T-helper 1 cell treated with Interleukin-12 subunit alpha and Interleukin-12 subunit beta and Interleukin-4 antibody, amounts not matched to agents 30 μg/mL and 1 μg/mL, for 36 hours (primary cell): ENCODE measurements around the gene C13orf46.
"Not testable (repeated sequence)": the region's sequence is repeated elsewhere in the genome, so short reads cannot be mapped to it uniquely, and the experiment has no call there.

Source experiments
- H3K27ac Mint-ChIP-seq: one replicate; pipeline ENCODE4 v1.8.0; 2021; ENCODE audit warnings: mild to moderate bottlenecking, mixed read lengths
- H3K27me3 Mint-ChIP-seq: one replicate; pipeline ENCODE4 v1.8.0; 2021; ENCODE audit warnings: low read depth, mixed read lengths
- H3K36me3 Mint-ChIP-seq: one replicate; pipeline ENCODE4 v1.8.0; 2021; ENCODE audit warnings: low read depth, mixed read lengths
- H3K4me1 Mint-ChIP-seq: one replicate; pipeline ENCODE4 v1.8.0; 2021; ENCODE audit warnings: low read depth, mixed read lengths
- H3K4me3 Mint-ChIP-seq: one replicate; pipeline ENCODE4 v1.8.0; 2021; ENCODE audit warnings: mild to moderate bottlenecking, moderate library complexity, mixed read lengths
- H3K9me3 Mint-ChIP-seq: one replicate; pipeline ENCODE4 v1.8.0; 2021; ENCODE audit warnings: mixed read lengths

C13orf46 gene

DNA sequence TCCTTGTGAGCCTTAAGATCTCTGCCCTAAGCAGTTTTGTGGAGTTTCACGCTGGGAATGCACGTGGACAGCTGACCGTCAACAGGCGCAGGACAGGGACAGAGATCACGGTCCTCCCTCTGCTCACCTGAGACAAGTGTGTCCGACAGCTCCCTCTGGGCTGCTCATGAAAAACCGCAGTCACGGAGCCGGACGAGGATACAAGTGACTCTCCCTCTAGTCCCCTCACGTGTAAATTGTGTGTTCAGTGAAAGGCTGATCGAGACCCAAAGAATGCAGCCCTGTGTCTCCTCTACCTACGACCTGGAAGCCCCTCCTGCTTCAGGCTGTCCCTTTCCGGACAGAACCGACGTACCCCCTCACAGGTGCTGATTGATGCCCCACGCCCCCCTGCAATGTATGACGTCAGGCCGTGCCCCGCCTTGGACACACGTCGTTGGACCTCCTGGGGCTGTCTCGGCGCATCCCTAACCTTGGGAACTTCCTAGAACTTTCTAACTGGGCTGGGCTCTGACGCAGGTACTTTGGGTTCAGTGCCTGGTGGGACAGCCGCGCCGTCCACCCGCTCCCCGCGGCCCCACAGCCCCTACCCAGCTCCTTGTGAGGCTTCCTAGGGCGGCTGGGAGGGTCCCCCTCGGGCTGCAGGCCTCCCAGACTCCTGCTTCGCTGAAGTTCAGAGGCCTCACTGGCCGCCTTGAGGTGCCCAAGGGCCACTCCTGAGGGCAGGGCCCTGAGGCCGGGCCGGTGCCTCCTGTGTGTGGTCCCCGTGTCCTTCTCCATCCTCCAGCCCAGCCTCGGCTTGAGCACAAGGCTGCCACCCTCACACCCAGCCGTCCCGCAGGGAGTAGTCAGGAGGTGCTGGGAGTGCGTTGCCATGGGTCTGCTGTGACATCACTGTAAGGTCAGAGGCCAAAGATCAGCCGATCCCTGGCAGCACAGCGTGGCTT lies at the start of gene C13orf46:
TSS of gene C13orf46 (minus strand) at position 859 of the 947 bp plus-strand sequence. CDS start at position 780, 79 bp downstream.
- H3K9me3 Mint-ChIP-seq: no peaks in the 10 kb centered on the region
- H3K27ac Mint-ChIP-seq: no peak within 1 kb of the TSS
- no peaks in the 10 kb centered on the region for H3K4me1 Mint-ChIP-seq
- peaks cover 16% of the 10 kb centered on the region for H3K36me3 Mint-ChIP-seq
- no peak within 1 kb of the TSS for H3K4me3 Mint-ChIP-seq
- no peaks in the 10 kb centered on the region for H3K27me3 Mint-ChIP-seq

DNA sequence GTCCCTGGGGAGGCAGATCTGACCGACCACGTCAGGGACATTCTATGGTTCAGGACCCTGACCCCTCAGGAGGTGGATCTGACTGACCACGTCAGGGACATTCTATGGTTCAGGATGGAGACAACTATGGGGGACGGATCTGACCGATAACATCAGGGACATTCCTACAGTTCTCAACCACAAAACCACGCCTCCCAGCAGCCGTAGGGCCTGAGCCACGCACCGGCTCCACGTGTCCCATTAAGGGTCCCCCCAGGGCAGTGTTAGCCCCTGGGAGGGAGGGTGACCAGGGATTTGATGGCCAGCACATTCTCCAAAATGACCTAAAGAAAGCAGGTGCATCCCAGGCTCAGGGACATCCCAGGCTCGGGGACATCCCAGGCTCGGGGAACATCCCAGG lies 49.0 kb upstream of the C13orf46 start:
- H3K4me1 Mint-ChIP-seq: no peaks in the 10 kb centered on the region
- peaks cover 27% of the 10 kb centered on the region for H3K36me3 Mint-ChIP-seq
- no peaks in the 10 kb centered on the region for H3K9me3 Mint-ChIP-seq
- no peak overlapping the region for H3K4me3 Mint-ChIP-seq
- no peak overlapping the region for H3K27ac Mint-ChIP-seq
- no peaks in the 10 kb centered on the region for H3K27me3 Mint-ChIP-seq

DNA sequence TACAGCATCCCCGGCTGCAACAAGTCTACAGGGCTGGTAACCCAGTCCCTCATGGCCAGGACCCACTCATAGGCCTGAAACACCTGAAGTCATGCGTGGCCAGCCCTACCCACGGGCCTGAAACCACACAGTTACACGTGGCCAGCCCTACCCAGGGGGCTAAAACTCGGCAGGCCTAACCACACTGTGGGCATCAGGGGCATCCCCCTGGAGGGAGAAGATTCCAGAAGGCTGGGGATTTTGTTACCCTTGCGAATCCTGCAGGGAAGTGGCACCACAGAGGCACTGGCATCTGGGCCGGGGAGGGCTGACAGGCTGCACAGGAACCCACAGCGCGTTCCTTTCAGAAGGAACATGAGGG lies 48.4 kb upstream of the C13orf46 start:
- H3K36me3 Mint-ChIP-seq: peaks cover 27% of the 10 kb centered on the region
- no peaks in the 10 kb centered on the region for H3K9me3 Mint-ChIP-seq
- no peaks in the 10 kb centered on the region for H3K4me1 Mint-ChIP-seq
- no peak overlapping the region for H3K4me3 Mint-ChIP-seq
- no peak overlapping the region for H3K27ac Mint-ChIP-seq
- H3K27me3 Mint-ChIP-seq: no peaks in the 10 kb centered on the region

DNA sequence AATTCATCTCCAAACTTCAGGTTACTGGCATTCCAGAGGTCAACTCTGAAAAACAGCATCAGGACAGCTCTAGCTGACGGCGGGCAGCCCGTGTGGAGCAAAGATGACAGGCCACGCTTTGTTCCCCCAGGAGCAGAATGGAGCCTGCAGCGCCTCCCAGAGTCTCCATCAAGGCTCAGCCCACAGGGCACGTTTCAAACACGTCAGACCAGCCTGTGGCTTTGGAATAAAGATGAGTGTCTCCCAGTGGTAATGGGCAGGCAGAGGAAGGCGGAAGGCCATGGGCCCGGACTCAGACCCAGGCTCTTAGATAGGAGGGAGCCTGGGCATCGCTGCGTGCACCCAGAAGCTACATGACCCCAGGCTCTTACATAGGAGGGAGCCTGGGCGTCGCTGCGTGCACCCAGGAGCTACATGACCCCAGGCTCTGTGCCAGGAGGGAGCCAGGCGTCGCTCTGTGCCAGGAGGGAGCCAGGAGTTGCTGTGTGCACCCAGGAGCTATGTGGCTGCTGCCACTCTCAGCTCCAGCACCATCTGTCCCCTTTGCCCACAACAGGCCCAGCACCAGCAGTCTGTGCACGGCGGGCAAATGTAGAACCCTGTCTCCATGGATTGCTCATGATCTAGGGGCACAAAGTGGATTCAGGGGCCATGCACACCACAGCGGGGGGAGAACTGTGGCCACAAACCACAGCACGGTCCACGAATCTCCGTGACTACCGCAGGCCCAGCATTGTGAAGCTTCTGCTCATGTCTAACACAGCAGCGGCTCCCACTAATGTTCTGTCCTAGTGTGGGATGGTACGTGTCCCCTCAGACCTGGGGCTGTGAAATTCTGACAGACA lies 47.8 kb upstream of the C13orf46 start:
- Mint-ChIP-seq H3K27ac (no peak overlapping the region), H3K4me1 (no peaks in the 10 kb centered on the region), H3K36me3 (peaks cover 27% of the 10 kb centered on the region), H3K9me3 (no peaks in the 10 kb centered on the region), H3K27me3 (no peaks in the 10 kb centered on the region), H3K4me3 (no peak overlapping the region)

DNA sequence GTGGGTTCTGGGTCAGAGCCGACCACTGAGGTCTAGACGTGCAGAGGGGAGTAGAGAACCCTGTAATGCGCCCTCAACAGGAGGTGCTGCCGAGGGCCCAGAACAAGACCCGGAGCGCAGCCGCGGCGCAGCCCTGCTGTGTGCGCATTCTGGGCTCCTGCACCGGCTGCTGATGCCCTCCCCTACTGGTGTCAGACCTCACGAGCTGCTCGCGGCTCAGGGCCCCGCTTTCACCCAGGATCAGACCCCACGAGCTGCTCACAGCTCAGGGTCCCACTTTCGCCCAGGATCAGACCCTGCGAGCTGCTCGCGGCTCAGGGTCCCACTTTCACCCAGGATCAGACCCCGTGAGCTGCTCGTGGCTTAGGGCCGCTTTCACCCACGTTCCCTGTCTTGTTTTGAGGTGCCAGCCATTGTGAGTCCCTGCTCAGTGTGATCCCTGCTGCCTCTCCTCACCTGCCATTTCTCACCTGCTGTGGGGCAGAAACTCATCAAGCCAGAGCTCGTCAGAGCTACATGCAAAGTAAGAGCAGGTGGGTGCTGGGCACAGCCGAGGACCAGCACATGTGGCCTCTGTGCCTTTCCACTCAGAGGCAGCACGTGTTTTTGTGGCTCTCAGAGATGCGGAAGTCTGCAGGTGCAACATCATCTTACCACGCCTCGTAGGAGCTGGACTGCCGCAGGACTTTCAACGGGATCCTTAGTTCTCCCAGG lies 47.0 kb upstream of the C13orf46 start:
- Mint-ChIP-seq H3K4me3 (no peak overlapping the region), H3K4me1 (no peaks in the 10 kb centered on the region), H3K36me3 (peaks cover 32% of the 10 kb centered on the region), H3K27ac (no peak overlapping the region), H3K27me3 (no peaks in the 10 kb centered on the region), H3K9me3 (no peaks in the 10 kb centered on the region)

DNA sequence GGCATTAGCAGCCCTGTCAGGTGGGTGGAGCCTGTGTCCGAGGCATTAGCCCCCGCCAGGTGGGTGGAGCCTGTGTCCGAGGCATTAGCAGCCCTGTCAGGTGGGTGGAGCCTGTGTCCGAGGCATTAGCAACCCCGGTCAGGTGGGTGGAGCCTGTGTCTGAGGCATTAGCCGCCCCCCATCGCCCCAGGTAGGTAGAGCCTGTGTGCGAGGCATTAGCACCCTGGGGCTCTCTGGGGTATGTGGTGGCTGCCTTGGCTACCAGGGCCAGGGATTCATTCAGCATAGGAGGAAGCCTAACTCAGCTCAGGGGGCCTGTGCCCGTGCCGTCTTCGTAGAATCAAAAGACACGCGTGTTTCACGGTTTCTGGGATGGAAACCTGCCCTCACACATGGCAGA lies 46.3 kb upstream of the C13orf46 start:
- peaks cover 29% of the 10 kb centered on the region for H3K36me3 Mint-ChIP-seq
- not testable (repeated sequence) for H3K9me3 Mint-ChIP-seq, H3K4me1 Mint-ChIP-seq, H3K27me3 Mint-ChIP-seq, H3K27ac Mint-ChIP-seq, H3K4me3 Mint-ChIP-seq

DNA sequence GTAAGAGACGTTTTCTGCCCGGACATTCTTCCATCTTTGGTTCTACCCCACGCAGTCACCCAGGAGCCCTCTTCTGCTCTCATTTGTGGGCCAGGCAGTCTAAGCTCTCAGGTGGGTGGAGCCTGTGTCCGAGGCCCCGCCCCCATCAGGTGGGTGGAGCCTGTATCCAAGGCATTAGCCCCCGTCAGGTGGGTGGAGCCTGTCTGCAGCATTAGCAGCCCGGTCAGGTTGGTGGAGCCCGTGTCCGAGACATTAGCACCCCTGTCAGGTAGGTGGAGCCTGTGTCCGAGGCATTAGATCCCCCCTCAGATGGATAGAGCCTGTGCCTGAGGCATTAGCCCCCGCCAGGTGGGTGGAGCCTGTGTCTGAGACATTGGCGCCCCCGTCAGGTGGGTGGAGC lies 45.5 kb upstream of the C13orf46 start:
- no peaks in the 10 kb centered on the region for H3K9me3 Mint-ChIP-seq
- H3K36me3 Mint-ChIP-seq: peaks cover 30% of the 10 kb centered on the region
- no peaks in the 10 kb centered on the region for H3K27me3 Mint-ChIP-seq
- H3K27ac Mint-ChIP-seq: no peak overlapping the region
- no peaks in the 10 kb centered on the region for H3K4me1 Mint-ChIP-seq
- H3K4me3 Mint-ChIP-seq: no peak overlapping the region

DNA sequence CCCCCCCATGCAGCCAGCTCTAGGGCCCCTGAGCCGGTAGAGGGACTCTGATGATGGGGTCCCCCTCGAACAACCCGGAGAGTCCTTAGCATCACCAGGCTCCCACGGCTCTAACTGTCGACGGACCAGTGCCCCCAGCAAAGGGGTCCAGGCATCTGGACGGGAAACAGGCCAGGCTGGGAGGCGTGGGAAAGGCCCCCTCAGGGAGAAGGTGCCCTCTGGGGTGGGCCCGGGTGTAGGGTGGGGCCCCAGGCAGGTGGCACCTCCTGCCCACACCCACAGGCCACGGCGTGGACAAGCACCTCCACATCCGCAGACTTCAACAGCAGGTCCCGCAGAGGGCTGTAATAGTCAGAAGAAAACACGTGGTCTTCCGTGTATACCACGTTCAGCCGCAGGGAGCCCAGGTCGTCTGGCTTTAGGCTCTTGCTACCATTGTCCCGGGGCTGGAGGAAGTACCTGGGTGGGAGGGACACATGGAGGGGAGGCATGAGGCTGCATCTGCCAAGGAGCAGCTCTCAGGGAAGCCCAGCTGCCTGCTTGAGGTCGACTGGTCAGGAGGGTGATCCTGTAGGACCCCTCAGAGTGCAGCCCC lies 44.7 kb upstream of the C13orf46 start:
- Mint-ChIP-seq H3K4me3 (no peak overlapping the region), H3K36me3 (peaks cover 27% of the 10 kb centered on the region), H3K27me3 (no peaks in the 10 kb centered on the region), H3K9me3 (no peaks in the 10 kb centered on the region), H3K27ac (no peak overlapping the region), H3K4me1 (no peaks in the 10 kb centered on the region)

DNA sequence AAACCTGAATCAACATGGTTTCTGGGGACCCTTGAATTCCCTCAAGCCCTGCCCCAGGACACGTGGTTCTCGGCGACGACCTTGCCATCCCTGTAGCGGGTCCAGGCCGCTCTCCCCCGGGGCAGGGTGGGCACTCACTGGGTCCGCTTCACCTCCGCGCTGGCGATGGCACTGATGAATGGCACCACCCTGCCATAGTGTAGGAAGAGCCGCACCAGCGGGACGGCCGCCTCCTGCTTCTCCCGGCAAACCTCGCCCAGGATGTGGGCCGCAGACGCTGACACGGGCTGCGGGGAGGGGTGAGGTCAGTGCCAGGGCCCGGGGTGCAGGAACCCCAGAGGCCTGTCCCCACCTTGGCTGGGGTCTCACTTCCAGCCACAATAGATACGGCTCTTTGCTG lies 44.1 kb upstream of the C13orf46 start:
- H3K4me3 Mint-ChIP-seq: no peak overlapping the region
- no peaks in the 10 kb centered on the region for H3K4me1 Mint-ChIP-seq
- no peak overlapping the region for H3K27ac Mint-ChIP-seq
- no peaks in the 10 kb centered on the region for H3K27me3 Mint-ChIP-seq
- H3K9me3 Mint-ChIP-seq: no peaks in the 10 kb centered on the region
- H3K36me3 Mint-ChIP-seq: peaks cover 27% of the 10 kb centered on the region

DNA sequence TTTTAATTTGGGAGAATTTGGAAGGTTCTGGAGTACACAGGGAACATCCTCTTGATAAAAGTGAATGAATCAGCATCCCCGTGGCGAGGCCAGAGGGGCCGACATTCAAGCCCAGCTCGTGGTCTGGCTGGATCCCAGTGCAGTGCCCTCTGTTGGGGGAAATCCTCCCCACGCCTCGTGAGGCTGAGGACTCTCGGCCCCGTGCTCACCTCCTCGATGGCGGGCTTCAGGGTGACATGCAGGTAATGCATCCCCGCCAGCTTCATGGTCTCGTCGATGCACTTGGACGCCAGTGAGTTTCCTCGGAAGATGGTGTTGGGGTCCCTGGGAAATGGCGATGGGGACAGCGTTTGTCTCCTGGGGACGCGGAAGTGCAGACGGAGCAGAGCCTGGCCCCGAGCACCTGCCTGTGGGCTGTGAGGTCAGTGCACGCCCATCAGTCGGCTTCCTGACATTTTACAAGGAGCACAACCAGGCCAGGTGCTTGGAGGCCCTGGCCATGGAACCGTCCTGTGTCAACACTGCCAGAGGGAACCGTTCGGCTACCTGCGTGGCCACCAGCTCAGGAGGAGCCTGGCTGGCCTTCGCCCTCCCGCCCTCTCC lies 43.3 kb upstream of the C13orf46 start:
- H3K4me1 Mint-ChIP-seq: no peaks in the 10 kb centered on the region
- H3K9me3 Mint-ChIP-seq: no peaks in the 10 kb centered on the region
- peaks cover 27% of the 10 kb centered on the region for H3K36me3 Mint-ChIP-seq
- H3K4me3 Mint-ChIP-seq: no peak overlapping the region
- H3K27ac Mint-ChIP-seq: peak overlapping the region; percentile 11
- H3K27me3 Mint-ChIP-seq: no peaks in the 10 kb centered on the region

DNA sequence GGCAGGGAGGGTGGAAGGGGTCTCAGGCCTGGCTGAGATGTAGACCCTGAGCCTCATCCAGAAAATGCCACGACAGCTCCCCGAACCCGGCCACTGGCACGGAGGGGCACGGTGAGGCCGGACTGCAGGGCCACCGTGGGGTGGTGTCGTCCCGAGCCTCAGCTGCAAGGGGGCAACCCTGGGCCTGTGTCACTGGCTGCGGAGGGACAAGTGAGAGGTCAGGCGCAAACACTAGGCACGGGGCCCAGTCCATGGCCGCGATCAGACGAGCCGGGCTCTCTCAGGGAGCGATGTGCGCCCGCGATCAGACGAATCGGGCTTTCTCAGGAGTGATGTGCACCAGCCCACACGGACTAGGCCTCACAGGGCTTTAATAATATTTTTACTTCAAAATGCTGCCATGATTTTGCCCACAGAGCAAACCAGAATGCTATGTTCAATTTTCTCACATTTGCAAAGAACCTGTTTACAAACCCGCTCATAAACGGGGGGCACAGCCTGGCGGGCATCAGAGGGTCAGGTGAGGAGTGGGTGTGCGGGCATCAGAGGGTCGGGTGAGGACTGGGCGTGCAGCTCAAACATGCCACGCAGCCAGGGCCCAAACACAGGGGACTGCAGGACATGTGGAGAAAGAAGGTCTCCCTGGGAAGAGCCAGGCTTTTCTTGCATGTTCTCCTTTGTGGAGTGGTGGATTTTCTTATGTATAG lies 42.6 kb upstream of the C13orf46 start:
- Mint-ChIP-seq H3K27ac (peak overlapping the region; percentile 11), H3K4me3 (no peak overlapping the region)

DNA sequence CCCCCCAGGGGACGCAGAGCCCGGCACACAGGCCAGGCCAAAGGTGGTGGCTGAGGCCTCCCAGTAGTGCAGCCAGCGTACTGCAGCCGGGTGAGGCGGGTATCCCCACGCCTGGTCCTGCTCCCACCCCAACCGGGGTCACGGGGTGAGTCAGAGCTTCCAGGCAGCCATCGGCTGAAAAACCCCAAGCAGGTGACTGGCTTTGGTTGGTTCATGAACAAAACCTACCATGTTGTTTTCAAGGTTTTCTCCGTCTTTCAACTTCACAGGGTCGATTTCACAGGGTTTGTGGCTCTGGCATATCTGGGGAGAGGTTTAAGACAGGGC lies 42.1 kb upstream of the C13orf46 start:
- Mint-ChIP-seq H3K27me3 (no peaks in the 10 kb centered on the region), H3K36me3 (peaks cover 29% of the 10 kb centered on the region), H3K27ac (peak overlapping the region; percentile 6), H3K9me3 (no peaks in the 10 kb centered on the region), H3K4me1 (peaks cover 3% of the 10 kb centered on the region), H3K4me3 (no peak overlapping the region)

More for the DNA sequence above, 42.6 kb upstream of the C13orf46 start:
- Mint-ChIP-seq H3K9me3 (no peaks in the 10 kb centered on the region), H3K36me3 (peaks cover 27% of the 10 kb centered on the region), H3K4me1 (no peaks in the 10 kb centered on the region), H3K27me3 (no peaks in the 10 kb centered on the region)

DNA sequence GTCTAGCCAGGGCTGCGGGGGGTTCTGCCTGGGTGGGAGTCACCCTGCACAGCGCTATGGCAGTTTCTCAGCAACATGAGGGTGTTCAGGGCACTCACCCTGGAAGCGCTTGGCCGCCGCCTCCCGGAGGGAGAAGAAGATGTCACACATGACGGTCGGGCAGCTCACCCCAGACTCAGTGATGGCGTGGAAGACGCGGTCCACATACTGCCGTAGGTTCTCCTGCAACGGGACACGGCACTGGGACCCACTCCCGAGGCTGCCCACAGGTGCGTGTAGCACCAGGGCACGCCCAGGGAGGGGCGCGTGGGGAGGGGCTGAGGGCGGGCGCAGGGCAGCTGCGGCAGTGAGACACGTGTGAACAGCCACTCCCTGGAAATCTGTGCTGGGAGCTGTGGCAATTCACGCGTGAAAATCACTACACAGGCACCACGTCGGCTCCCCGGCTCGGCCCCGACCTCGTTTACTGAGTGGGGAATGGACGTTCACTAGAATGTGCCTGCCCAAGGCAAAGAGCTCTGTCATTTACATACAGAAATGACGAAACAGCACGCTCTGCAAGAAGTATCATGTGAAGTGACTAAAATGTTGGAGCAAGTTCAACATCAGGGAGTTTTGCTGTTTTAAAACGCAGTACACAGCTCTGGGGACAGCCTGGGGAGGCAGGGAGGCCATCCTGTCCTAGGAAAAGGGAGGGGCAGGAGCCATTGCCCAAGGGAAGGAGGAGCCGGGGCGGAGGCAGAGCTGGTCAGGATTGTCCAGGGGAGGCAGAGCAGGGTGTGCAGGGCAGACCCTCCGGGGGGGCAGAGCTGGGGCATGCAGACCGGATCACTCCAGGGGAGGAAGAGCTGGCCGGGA lies 41.5 kb upstream of the C13orf46 start:
- Mint-ChIP-seq H3K36me3 (peaks cover 26% of the 10 kb centered on the region), H3K9me3 (no peaks in the 10 kb centered on the region), H3K4me1 (peaks cover 6% of the 10 kb centered on the region), H3K27me3 (no peaks in the 10 kb centered on the region), H3K27ac (no peak overlapping the region), H3K4me3 (no peak overlapping the region)
